Heart left ventricle (tissue), 16 donors: ENCODE results near the gene HNRNPUL2. TPM values are rescaled to one million over a fixed set of nuclear protein-coding genes. Genes with fewer than 3 reads are reported as not detected.
"Not testable (repeated sequence)": the region's sequence is repeated elsewhere in the genome, so short reads cannot be mapped to it uniquely, and the experiment has no call there.

Source experiments
- ATAC-seq, 4 donors: fragments of 200-7000 bp; cut with Tn5 transposase; one replicate each; pipeline ENCODE4 v1.9.1; 2020 to 2022; ENCODE audit warnings: moderate library complexity in 4 of 4, mild to moderate bottlenecking in 3 of 4, moderate number of reproducible peaks in 1 of 4
- DNase-seq, 5 donors: peaks; one replicate each; pipeline ENCODE4 v3.0.0-alpha.2; 2020
- H3K27ac ChIP-seq, 12 donors: fragments of 200-600 bp; sonication (generic) in 4 of 12; one replicate each; pipeline versions ENCODE4 v1.5.0 to v1.8.0; 2016 to 2022; ENCODE audit warnings: mild to moderate bottlenecking in 2 of 12
- H3K27me3 ChIP-seq, 9 donors: fragments of 200-600 bp; sonication (generic) in 2 of 9; one replicate each; pipeline versions ENCODE4 v1.5.1 to v1.8.0; 2016 to 2022; ENCODE audit warnings: mild to moderate bottlenecking in 3 of 9
- H3K36me3 ChIP-seq, 9 donors: fragments of 200-600 bp; sonication (generic) in 2 of 9; one replicate each; pipeline versions ENCODE4 v1.5.0 to v1.8.0; 2018 to 2022; ENCODE audit warnings: mild to moderate bottlenecking in 2 of 9
- H3K4me1 ChIP-seq, 12 donors: fragments of 200-600 bp; sonication (generic) in 4 of 12; one replicate each; pipeline versions ENCODE4 v1.5.0 to v1.8.0; 2016 to 2022; ENCODE audit warnings: mild to moderate bottlenecking in 3 of 12
- H3K4me3 ChIP-seq, 12 donors: fragments of 200-600 bp; sonication (generic) in 4 of 12; one replicate each; pipeline versions ENCODE4 v1.5.0 to v1.8.0; 2017 to 2022; ENCODE audit warnings: mild to moderate bottlenecking in 9 of 12, moderate library complexity in 4 of 12
- H3K9me3 ChIP-seq, 12 donors: fragments of 200-600 bp; sonication (generic) in 4 of 12; one replicate each; pipeline versions ENCODE4 v1.5.0 to v1.8.0; 2016 to 2022; ENCODE audit warnings: mild to moderate bottlenecking in 1 of 12
- POLR2A ChIP-seq, 2 donors: fragments of 450-650 bp; IDR thresholded peaks; one replicate each; pipeline ENCODE4 v1.6.1; 2017; ENCODE audit warnings: antibody characterized with exemption in 2 of 2, mild to moderate bottlenecking in 2 of 2, moderate library complexity in 2 of 2
- WGBS, 4 donors: extraction: QIAGEN DNeasy Blood & Tissue Kit in 2 of 4; methylation state at CpG; one replicate each; pipeline versions ENCODE4 v1.1.5 to v1.1.7; 2013 to 2018; 5-methylcytosine and 5-hydroxymethylcytosine counted together
- intact Hi-C, 10 donors: fragments of 100-400 bp; cut with DNase I; formaldehyde crosslinking; loops; one replicate each; pipeline versions ENCODE4 v1.11.1 to v1.14.2; 2022
- polyA plus RNA-seq, 2 donors: library from polyadenylated mRNA; stranded (reverse); fragments of 200-250 nt; gene quantifications; one replicate each; pipeline ENCODE4 v1.2.3, GENCODE V29; 2013
- total RNA-seq, 9 donors: library from RNA; depleted of rRNA in 2 of 9; stranded (reverse); fragments of >200 nt in 2 of 9; fragmentation: NEBNext Ultra II Directional in 3 of 9; extraction: Animal tissue kit (Norgen Biotek cat#: 25700) in 3 of 9; gene quantifications; one replicate each; pipeline versions ENCODE4 v1.1.0 to v1.2.4, GENCODE V29; 2016 to 2023
- TF ChIP-seq, protein P1 (sequence below), 12 donors: fragments of 200-600 bp; sonication (generic) in 4 of 12; IDR thresholded peaks; one replicate each; pipeline versions ENCODE4 v1.5.0 to v1.8.0; 2018 to 2022; ENCODE audit warnings: antibody characterized with exemption in 12 of 12, mild to moderate bottlenecking in 5 of 12
- donor health status: ischemic (EF 13 %, LVEDD 7.1; RV severe dilation, severe dysfunction).
- donor health status: healthy with polysubstance abuse.
- donor health status: DM: no; HTN: yes; CAD: no.
- donor health status: DM: no; HTN: no; CAD: no.
- donor health status: ischemic (EF 25% LVEDD 6.9; RV normal size, moderate dysfunction).
- donor health status: ischemic (EF 25% LVEDD 5.7; RV mildly dilated, moderate dysfunction).
- donor health status: healthy.
- donor health status: DM: yes; HTN: yes; CAD: no.
- donor health status: ischemic (EF 35%, LVEDD 5.7; RV mildly dilated, moderate dysfunction).
- donor health status: nonischemic (EF 11% LVEDD 7.7; RV severe dilation, severe dysfunction).
- donor health status: DM: yes; HTN: yes; CAD: no.
- donor health status: PGD.
- donor health status: ischemic (EF 29% LVEDD 5.4; RV normal size, mild dysfunction).
- donor health status: nonischemic (EF 23%, LVEDD 6.1; RV moderate dilation, normal function).

Gene HNRNPUL2
- total and polyA plus RNA-seq, 11 donors: 9.6 to 39.5 (median 32.7) TPM

GRCh38 chr11:62752177-62752785 lies 25.0 kb upstream of the HNRNPUL2 start:
- WGBS, 4 donors: 92 to 98% (median 95%) methylated on average over 12 to 14 of the region's 14 CpGs
- H3K27ac ChIP-seq: peak overlapping the region in 1 of 12 donors; percentile 96
- H3K4me1 ChIP-seq: peaks cover 3 to 43% (median 16%) of the 10 kb centered on the region in 12 donors
- H3K36me3 ChIP-seq: peaks cover 0 to 38% (median 23%) of the 10 kb centered on the region in 9 donors
- no peak overlapping the region for H3K4me3 ChIP-seq
- intact Hi-C loops: no loop called here
- ATAC-seq (no peak), DNase-seq (no peak)
- no peaks in the 10 kb centered on the region for H3K27me3 ChIP-seq
- TF ChIP-seq POLR2A (IDR thresholded peaks at IDR 0.05): no peak
- TF ChIP-seq, protein P1, sequence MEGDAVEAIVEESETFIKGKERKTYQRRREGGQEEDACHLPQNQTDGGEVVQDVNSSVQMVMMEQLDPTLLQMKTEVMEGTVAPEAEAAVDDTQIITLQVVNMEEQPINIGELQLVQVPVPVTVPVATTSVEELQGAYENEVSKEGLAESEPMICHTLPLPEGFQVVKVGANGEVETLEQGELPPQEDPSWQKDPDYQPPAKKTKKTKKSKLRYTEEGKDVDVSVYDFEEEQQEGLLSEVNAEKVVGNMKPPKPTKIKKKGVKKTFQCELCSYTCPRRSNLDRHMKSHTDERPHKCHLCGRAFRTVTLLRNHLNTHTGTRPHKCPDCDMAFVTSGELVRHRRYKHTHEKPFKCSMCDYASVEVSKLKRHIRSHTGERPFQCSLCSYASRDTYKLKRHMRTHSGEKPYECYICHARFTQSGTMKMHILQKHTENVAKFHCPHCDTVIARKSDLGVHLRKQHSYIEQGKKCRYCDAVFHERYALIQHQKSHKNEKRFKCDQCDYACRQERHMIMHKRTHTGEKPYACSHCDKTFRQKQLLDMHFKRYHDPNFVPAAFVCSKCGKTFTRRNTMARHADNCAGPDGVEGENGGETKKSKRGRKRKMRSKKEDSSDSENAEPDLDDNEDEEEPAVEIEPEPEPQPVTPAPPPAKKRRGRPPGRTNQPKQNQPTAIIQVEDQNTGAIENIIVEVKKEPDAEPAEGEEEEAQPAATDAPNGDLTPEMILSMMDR (IDR thresholded peaks at IDR 0.05): no peak
- no peaks in the 10 kb centered on the region for H3K9me3 ChIP-seq

- H3K9me3 ChIP-seq, intact Hi-C loops, ATAC-seq, H3K27me3 ChIP-seq, H3K4me3 ChIP-seq, H3K27ac ChIP-seq, DNase-seq: not testable (repeated sequence)
- WGBS, 4 donors: 95 to 97% (median 97%) methylated on average over 5 of the region's 5 CpGs
- peaks cover 0 to 38% (median 23%) of the 10 kb centered on the region in 9 donors for H3K36me3 ChIP-seq
- H3K4me1 ChIP-seq: peaks cover 3 to 43% (median 16%) of the 10 kb centered on the region in 12 donors
These were observed 22.7 kb upstream of the HNRNPUL2 start for GRCh38 chr11:62749931-62750330.

DNA sequence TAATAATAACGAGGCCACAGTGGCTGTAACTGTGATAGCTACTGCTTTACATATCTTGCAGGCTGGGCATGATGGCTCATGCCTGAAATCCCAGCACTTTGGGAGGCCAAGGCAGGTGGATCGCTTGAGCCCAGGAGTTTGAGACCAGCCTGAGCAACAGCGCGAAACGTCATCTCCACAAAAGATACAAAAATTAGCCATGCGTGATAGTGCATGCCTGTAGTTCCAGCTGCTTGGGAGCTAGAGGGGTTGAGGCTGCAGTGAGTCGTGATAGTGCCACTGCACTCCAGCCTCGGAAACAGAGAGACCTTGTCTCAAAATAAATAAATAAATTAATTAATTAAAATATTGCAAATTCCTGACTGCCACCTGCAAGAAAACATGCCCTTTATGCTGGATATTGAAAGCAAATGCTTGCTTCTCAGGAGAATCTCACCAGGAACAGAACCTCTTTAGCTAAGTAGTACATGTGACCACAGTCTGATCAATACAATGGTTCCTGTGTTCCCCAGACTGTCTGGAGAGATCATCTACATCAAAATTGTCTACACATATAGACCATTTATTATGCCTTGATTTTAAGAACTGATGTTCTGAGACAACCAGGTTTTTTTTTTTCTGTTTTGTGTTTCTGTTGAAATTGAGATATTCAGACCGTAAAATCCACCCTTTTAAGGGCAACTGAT lies 20.4 kb upstream of the HNRNPUL2 start:
- H3K36me3 ChIP-seq: peaks cover 0 to 36% (median 19%) of the 10 kb centered on the region in 9 donors
- no peak overlapping the region for H3K27ac ChIP-seq
- ATAC-seq: no peak
- intact Hi-C loops: no loop called here
- no peaks in the 10 kb centered on the region for H3K27me3 ChIP-seq
- H3K9me3 ChIP-seq: no peaks in the 10 kb centered on the region
- DNase-seq: no peak
- TF ChIP-seq, protein P1 (IDR thresholded peaks at IDR 0.05): no peak
- peaks cover 0 to 27% (median 4%) of the 10 kb centered on the region in 12 donors for H3K4me1 ChIP-seq
- H3K4me3 ChIP-seq: no peak overlapping the region
- 75 to 87% (median 78%) methylated on average over 9 of the region's 9 CpGs for WGBS, 4 donors

DNA sequence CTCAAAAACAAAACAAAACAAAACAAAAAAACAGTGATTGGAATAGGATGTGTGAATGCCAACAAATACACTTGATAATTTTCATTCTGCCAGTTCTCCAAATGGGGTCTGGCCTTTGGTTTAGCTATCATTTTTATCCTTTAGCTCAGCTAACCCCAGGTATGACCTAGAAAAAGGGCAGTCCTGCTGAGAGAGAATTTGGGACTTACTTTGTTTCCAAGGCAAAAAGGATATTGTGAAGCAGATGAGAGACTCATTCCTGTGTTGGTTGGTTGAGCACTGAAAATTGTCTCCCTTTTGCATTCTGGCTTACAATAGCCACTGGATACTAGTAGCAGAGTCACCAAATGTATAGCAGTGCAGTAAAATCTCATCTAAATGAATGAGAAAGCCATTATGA lies 9.9 kb upstream of the HNRNPUL2 start:
- Histone ChIP-seq H3K9me3 (no peaks in the 10 kb centered on the region), H3K27me3 (no peaks in the 10 kb centered on the region), H3K36me3 (peaks cover 0 to 97% (median 91%) of the 10 kb centered on the region in 9 donors), H3K4me3 (no peak overlapping the region), H3K4me1 (peaks cover 0 to 11% (median 0%) of the 10 kb centered on the region in 12 donors), H3K27ac (no peak overlapping the region)
- TF ChIP-seq, protein P1 (IDR thresholded peaks at IDR 0.05): no peak
- ATAC-seq (no peak), DNase-seq (no peak)
- intact Hi-C loops: no loop called here
